ENCODE measurements around the gene CLEC11A.

Gene CLEC11A

GRCh38 chr19:50722201-50723013 is 757 bp upstream of the CLEC11A start:
- peak overlapping the region; percentile 87 for H3K4me3 Mint-ChIP-seq

GRCh38 chr19:50723735-50724521 is 764 bp downstream of the CLEC11A start:
- H3K27ac Mint-ChIP-seq: peak overlapping the region; percentile 74
- peaks cover 81% of the 10 kb centered on the region for H3K27me3 Mint-ChIP-seq
- intact Hi-C loops (cut with micrococcal nuclease): loop anchor here (10.0 kb wide), 1 partner anchor 81 kb away; no protein-coding TSS in a partner anchor
- peak overlapping the region; percentile 87 for H3K4me3 Mint-ChIP-seq
- H3K4me1 Mint-ChIP-seq (ENCODE audit: low read depth): peaks cover 54% of the 10 kb centered on the region
- no peaks in the 10 kb centered on the region for H3K9me3 Mint-ChIP-seq
- H3K36me3 Mint-ChIP-seq (ENCODE audit: low read depth): peaks cover 5% of the 10 kb centered on the region

More at GRCh38 chr19:50722201-50723013, 757 bp upstream of the CLEC11A start:
- peaks cover 79% of the 10 kb centered on the region for H3K27me3 Mint-ChIP-seq
- peaks cover 44% of the 10 kb centered on the region for H3K4me1 Mint-ChIP-seq (ENCODE audit: low read depth)
- no peaks in the 10 kb centered on the region for H3K9me3 Mint-ChIP-seq
- H3K36me3 Mint-ChIP-seq (ENCODE audit: low read depth): peaks cover 5% of the 10 kb centered on the region
- intact Hi-C loops (cut with micrococcal nuclease): loop anchor here (10.0 kb wide), 1 partner anchor 82 kb away; no protein-coding TSS in a partner anchor
- peak overlapping the region; percentile 74 for H3K27ac Mint-ChIP-seq

GRCh38 chr19:50724522-50725217 is 1.5 kb downstream of the CLEC11A start:
- peaks cover 82% of the 10 kb centered on the region for H3K27me3 Mint-ChIP-seq
- peaks cover 54% of the 10 kb centered on the region for H3K4me1 Mint-ChIP-seq (ENCODE audit: low read depth)
- peak overlapping the region; percentile 87 for H3K4me3 Mint-ChIP-seq
- H3K27ac Mint-ChIP-seq: peak overlapping the region; percentile 74
- no peaks in the 10 kb centered on the region for H3K9me3 Mint-ChIP-seq
- intact Hi-C loops (cut with micrococcal nuclease): loop anchor here (10.0 kb wide), 1 partner anchor 80 kb away; no protein-coding TSS in a partner anchor
- H3K36me3 Mint-ChIP-seq (ENCODE audit: low read depth): peaks cover 5% of the 10 kb centered on the region

- H3K9me3 Mint-ChIP-seq: no peaks in the 10 kb centered on the region
- peaks cover 77% of the 10 kb centered on the region for H3K27me3 Mint-ChIP-seq
Observed at GRCh38 chr19:50725218-50725910, 2.2 kb downstream of the CLEC11A start.

GRCh38 chr19:50725911-50726230 is 2.7 kb downstream of the CLEC11A start:
- peaks cover 45% of the 10 kb centered on the region for H3K4me1 Mint-ChIP-seq (ENCODE audit: low read depth)
- peaks cover 73% of the 10 kb centered on the region for H3K27me3 Mint-ChIP-seq
- no peaks in the 10 kb centered on the region for H3K9me3 Mint-ChIP-seq
- peak overlapping the region; percentile 74 for H3K27ac Mint-ChIP-seq
- H3K36me3 Mint-ChIP-seq (ENCODE audit: low read depth): peaks cover 5% of the 10 kb centered on the region
- peak overlapping the region; percentile 87 for H3K4me3 Mint-ChIP-seq
- intact Hi-C loops (cut with micrococcal nuclease): loop anchor here (10.0 kb wide), 1 partner anchor 79 kb away; no protein-coding TSS in a partner anchor

More at GRCh38 chr19:50725218-50725910, 2.2 kb downstream of the CLEC11A start:
- peaks cover 5% of the 10 kb centered on the region for H3K36me3 Mint-ChIP-seq (ENCODE audit: low read depth)
- peaks cover 50% of the 10 kb centered on the region for H3K4me1 Mint-ChIP-seq (ENCODE audit: low read depth)
- peak overlapping the region; percentile 74 for H3K27ac Mint-ChIP-seq
- intact Hi-C loops (cut with micrococcal nuclease): loop anchor here (10.0 kb wide), 1 partner anchor 79 kb away; no protein-coding TSS in a partner anchor
- peak overlapping the region; percentile 87 for H3K4me3 Mint-ChIP-seq

GRCh38 chr19:50728084-50728737 is 5.0 kb downstream of the CLEC11A start:
- peak overlapping the region; percentile 20 for H3K4me3 Mint-ChIP-seq
- H3K9me3 Mint-ChIP-seq: no peaks in the 10 kb centered on the region
- H3K27ac Mint-ChIP-seq: peak overlapping the region; percentile 42
- peaks cover 5% of the 10 kb centered on the region for H3K36me3 Mint-ChIP-seq (ENCODE audit: low read depth)
- peaks cover 56% of the 10 kb centered on the region for H3K27me3 Mint-ChIP-seq
- H3K4me1 Mint-ChIP-seq (ENCODE audit: low read depth): peaks cover 36% of the 10 kb centered on the region
- intact Hi-C loops (cut with micrococcal nuclease): loop anchor here (10.0 kb wide), 1 partner anchor 77 kb away; no protein-coding TSS in a partner anchor

GRCh38 chr19:50729894-50730293 is 6.7 kb downstream of the CLEC11A start:
- Mint-ChIP-seq H3K4me3 (no peak overlapping the region), H3K4me1 (ENCODE audit: low read depth) (peaks cover 23% of the 10 kb centered on the region), H3K36me3 (ENCODE audit: low read depth) (peaks cover 5% of the 10 kb centered on the region), H3K9me3 (no peaks in the 10 kb centered on the region), H3K27me3 (peaks cover 47% of the 10 kb centered on the region), H3K27ac (no peak overlapping the region)
- intact Hi-C loops (cut with micrococcal nuclease): loop anchor here (10.0 kb wide), 1 partner anchor 75 kb away; no protein-coding TSS in a partner anchor

- no peaks in the 10 kb centered on the region for H3K36me3 Mint-ChIP-seq (ENCODE audit: low read depth)
Observed at GRCh38 chr19:50735869-50736268, 12.7 kb downstream of the CLEC11A start.

GRCh38 chr19:50736338-50736737 is 13.2 kb downstream of the CLEC11A start:
- intact Hi-C loops (cut with micrococcal nuclease): no loop called here

More at GRCh38 chr19:50735869-50736268, 12.7 kb downstream of the CLEC11A start:
- intact Hi-C loops (cut with micrococcal nuclease): no loop called here
- Mint-ChIP-seq H3K27me3 (peaks cover 32% of the 10 kb centered on the region), H3K9me3 (no peaks in the 10 kb centered on the region), H3K27ac (no peak overlapping the region), H3K4me3 (no peak overlapping the region), H3K4me1 (ENCODE audit: low read depth) (no peaks in the 10 kb centered on the region)

GRCh38 chr19:50739132-50739913 is 16.2 kb downstream of the CLEC11A start:
- H3K27ac Mint-ChIP-seq: no peak overlapping the region
- intact Hi-C loops (cut with micrococcal nuclease): no loop called here
- no peaks in the 10 kb centered on the region for H3K9me3 Mint-ChIP-seq
- H3K4me3 Mint-ChIP-seq: no peak overlapping the region
- H3K36me3 Mint-ChIP-seq (ENCODE audit: low read depth): no peaks in the 10 kb centered on the region
- peaks cover 35% of the 10 kb centered on the region for H3K27me3 Mint-ChIP-seq
- no peaks in the 10 kb centered on the region for H3K4me1 Mint-ChIP-seq (ENCODE audit: low read depth)

More at GRCh38 chr19:50736338-50736737, 13.2 kb downstream of the CLEC11A start:
- H3K4me1 Mint-ChIP-seq (ENCODE audit: low read depth): no peaks in the 10 kb centered on the region
- H3K27me3 Mint-ChIP-seq: peaks cover 34% of the 10 kb centered on the region
- H3K27ac Mint-ChIP-seq: no peak overlapping the region
- no peaks in the 10 kb centered on the region for H3K36me3 Mint-ChIP-seq (ENCODE audit: low read depth)
- no peaks in the 10 kb centered on the region for H3K9me3 Mint-ChIP-seq
- no peak overlapping the region for H3K4me3 Mint-ChIP-seq

- Mint-ChIP-seq H3K27ac (no peak overlapping the region), H3K4me1 (ENCODE audit: low read depth) (no peaks in the 10 kb centered on the region), H3K4me3 (no peak overlapping the region), H3K36me3 (ENCODE audit: low read depth) (no peaks in the 10 kb centered on the region), H3K27me3 (peaks cover 31% of the 10 kb centered on the region), H3K9me3 (no peaks in the 10 kb centered on the region)
- intact Hi-C loops (cut with micrococcal nuclease): no loop called here
Observed at GRCh38 chr19:50739914-50740426, 16.8 kb downstream of the CLEC11A start.

Data from dendritic cell treated with granulocyte-macrophage colony-stimulating factor and Interleukin-4, amounts not matched to agents 40 ng/mL and 50 ng/mL, for 4 days (primary cell).